GM19467 (cell line): ENCODE measurements around the gene FRRS1.

Experiments used
- ATAC-seq: cut with Tn5 transposase; IDR thresholded peaks from one replicate; pipeline ENCODE4 v1.9.1; 2021; ENCODE audit warnings: mild to moderate bottlenecking, moderate library complexity; ENCODE audit not compliant: unreplicated experiment

The FRRS1 gene

GRCh38 chr1:99685516-99686180 lies 80.8 kb downstream of the FRRS1 start:
- ATAC-seq: peak; percentile 88

- no peak for ATAC-seq
Observed at GRCh38 chr1:99682291-99682751, 84.1 kb downstream of the FRRS1 start.

DNA sequence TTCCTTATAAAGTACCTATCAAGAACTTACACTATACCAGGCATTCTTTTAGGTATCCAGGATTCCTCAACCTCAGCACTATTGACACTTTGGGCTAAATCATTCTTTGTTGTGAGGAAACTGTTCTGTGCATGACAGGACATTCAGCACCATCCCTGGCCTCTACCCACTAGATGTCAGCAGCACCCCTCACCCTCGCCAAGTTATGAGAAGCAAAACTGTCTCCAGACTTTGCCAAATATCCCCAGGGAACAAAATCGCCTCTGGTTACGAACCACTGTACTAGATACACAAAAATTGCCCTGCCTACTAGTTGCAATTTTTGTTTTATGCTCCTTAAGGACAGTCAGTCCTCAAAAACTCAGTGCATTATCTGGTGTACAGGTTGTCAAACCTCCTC lies 84.9 kb downstream of the FRRS1 start:
- no peak for ATAC-seq

DNA sequence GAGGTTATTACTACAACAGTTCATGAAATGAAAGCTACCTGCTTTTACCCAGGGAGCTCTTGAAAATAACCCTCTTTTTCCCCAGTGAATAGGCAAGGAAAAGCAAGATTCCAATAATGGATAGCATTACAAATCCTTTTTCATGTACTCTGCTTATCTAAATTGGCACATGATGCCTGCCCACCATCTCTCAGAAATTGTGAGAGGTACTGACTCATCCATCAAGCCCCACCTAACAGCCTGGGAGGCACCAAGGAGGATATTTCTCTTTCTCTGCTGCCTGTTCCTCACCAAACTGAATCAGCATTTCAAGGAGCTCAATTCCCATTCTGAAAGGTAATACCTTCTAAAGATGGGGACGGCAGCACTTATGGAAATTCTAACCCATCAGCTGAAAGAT lies 86.2 kb downstream of the FRRS1 start:
- ATAC-seq: no peak

DNA sequence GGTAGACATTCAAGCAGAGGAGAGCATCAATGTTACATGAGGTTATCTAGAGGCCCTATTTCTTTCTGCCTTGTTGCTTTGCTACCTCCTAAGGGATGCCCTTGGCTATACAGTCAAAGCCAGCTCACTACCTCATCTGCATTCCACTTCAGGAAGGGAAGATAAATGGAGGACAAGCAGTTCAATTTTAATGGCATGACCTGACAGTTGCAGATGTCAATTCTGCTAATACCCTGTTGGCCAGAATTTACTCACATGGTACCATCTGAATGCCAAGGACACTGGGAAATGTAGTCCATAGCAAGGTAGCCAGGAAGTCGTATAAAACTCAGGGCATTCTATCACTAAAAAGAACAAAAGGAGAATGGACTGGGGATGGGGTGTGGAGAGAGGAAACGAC lies 89.0 kb downstream of the FRRS1 start:
- ATAC-seq: no peak

DNA sequence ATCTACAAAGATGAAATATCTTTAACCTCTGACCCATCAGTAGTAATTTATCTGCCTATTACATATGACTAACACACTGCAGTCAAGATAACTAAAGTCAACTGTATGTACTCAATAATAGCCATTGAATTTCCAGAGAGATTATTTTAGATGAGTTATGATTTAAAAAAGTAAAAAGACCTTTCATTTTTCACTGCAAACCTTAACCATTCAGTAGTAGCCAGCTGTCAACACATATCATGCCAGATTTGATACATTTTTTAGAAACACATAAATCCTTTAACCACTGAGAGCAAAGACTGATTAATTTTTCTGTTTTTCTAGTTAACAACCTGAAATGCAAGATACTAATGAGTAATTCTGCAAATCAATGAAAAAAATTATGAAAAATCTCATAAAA lies 89.6 kb downstream of the FRRS1 start:
- ATAC-seq: no peak

DNA sequence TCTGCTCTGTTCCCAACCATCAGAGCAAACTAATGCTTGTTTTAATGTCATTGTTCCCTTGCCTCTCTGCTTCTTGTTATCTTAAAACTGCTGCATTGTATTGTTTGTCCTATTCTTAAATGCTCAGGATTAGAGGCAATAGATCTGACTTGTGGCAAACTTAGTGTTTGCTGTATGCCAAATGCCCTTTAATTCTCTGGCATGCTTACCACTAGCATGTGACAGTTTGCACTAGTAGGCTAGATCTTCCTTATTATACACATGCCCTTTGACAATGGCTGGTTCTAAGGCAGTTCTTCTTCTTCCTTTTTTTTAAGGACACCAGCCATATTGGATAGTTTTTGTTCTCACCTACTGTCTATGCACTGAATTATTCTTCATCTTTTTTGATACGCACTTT lies 90.4 kb downstream of the FRRS1 start:
- no peak for ATAC-seq

- no peak for ATAC-seq
Observed at GRCh38 chr1:99675292-99675691, 91.1 kb downstream of the FRRS1 start.

DNA sequence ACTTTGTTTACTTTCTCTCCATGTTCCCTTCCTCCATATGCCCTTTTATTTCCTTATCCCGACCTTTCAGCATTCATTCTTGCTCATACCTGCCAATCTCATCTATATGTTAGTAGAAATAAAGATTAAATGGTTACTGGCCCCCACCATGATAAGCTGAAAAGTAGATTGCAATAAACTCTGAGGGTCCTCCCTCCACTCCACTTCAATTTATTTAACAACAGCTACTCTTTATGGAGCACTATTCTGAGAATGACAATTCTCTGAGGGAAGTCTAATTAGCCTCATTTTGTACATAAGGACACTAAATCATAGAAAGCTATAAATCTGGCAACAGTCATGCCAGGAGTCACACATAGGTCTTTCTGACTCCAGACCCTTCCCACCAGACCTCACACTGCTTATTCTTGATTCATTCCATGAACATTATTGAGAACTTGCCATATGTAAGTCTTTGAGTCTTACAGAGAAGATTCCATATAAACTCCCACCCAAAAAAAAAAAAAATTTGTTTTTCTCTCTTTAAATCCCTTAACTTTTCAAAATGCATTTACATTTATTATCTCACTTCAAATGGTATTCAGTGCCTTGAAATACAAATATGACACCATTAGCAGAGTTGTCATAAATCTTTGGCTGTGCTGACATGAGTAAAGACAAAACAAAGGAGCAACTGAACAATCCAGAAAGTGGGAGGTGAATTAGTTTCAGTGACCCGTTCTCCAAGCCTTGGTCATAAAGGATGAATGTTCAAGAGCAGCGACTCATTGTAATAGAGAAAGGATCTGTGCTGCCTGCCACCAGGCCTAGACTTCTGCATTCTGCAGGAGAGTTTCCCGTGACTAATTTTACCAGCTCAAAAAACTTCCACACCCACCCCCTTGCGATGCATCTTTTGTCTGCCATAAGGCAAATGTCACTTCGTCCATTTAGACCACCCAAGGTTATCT lies 92.0 kb downstream of the FRRS1 start:
- ATAC-seq: no peak

- no peak for ATAC-seq
Observed at GRCh38 chr1:99673315-99673714, 93.1 kb downstream of the FRRS1 start.

DNA sequence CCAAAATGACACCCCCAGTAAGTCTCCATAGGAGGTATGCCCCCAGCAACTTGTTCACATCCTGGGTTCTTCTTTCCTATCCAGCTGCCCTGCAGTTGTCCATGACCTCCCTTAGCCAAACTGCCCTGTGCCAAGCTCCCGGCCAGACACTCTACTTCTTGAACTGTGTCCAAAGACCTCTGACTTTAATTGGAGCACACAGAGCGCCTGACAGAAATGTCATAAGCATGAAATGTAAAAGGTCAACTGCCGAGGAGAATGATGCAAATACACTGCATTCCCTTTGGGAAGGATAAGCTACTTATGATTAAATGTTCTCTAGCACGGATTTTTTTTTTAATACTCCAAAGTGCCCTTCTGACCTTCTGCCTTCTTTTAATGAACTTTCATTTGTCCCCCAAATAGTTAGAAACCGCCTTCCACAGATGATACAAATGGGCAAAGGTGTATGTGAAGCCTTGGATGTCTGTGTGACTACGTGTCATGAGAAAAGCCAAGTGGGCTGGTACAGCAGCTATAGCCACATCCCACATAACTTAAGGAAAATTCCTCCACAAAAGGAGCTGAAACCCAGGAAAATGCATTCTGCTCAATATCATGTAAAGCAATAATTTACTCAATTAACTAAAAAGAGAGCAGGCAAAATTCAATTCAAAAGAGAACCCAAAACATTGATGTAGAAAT lies 93.8 kb downstream of the FRRS1 start:
- ATAC-seq: no peak

GRCh38 chr1:99672038-99672437 lies 94.4 kb downstream of the FRRS1 start:
- no peak for ATAC-seq

GRCh38 chr1:99670583-99670982 lies 95.9 kb downstream of the FRRS1 start:
- no peak for ATAC-seq

DNA sequence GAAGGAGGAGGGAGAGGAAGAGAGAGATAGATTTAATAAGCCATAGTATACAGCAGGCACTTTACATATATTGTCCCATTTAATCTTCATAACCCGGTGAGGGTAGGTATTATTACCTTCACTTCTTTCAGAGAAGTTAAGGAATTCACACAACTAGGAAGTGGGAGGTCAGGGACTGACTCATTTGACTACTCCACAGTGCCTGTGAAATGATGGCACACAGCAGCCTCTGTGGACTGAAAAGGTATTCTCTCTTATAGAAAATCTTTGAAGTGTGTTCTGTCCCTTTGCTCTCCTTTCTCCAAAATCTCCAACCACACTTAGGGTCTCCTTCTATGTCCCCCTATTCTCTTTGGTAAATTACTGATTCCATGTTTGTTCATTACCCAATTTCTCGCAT lies 96.6 kb downstream of the FRRS1 start:
- no peak for ATAC-seq

DNA sequence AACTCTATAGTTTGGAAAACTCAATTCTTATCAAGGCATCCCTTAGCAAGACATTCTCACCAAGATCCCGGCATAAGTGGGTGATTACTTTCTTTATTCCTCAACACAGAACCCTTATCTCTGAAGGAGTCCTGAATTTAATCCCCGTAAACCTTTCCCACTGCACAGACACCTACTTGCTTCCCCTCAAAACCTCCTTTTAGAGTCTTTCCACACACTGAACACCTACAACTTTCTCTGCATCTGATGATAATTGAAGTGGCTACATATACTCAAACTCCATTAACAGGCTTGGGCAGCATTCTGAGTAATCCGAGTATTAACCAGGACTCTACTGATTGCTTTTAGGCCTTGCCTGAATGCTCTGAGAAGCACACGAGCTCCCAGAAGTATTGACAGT lies 97.1 kb downstream of the FRRS1 start:
- no peak for ATAC-seq

DNA sequence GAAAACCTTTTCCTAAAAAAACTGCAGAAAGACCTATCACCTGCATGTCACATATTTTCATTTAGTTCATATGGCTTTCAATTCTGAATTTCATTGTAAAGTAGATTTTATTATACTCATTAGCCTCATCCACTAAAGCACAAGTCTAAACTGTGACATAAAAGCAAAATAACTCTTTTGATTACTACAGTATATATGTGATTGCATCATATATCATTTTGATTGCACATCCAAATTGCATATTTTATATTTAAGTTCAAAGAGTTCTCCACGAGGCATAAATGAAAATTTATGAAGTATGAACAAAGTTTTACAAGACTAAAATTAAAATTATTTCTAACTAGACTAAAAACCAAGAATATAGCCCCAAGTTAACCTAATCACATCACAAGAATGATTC lies 101.2 kb downstream of the FRRS1 start:
- no peak for ATAC-seq

- ATAC-seq: no peak
Observed at GRCh38 chr1:99663501-99663900, 102.9 kb downstream of the FRRS1 start.

- ATAC-seq: no peak
Observed at GRCh38 chr1:99662539-99663080, 103.8 kb downstream of the FRRS1 start.

DNA sequence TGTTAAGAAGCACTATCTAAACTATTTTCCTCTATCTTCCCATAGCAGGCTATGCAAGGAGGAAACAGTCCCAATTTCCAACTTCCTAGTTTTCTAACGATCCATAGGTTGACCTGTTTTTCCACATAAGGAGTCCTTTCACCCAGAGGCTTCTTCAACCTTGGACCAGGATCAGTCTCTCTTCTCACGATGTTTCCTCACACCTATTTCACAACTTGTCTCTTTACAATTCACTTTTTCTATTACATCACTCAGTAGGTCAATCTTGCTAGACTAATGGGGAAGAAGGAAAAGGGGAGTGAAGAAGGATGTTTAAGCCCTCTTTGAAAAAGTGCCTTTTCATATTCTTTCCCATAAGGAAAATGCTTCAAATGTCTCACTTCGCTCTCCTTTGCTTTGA lies 104.7 kb downstream of the FRRS1 start:
- no peak for ATAC-seq

- no peak for ATAC-seq
Observed at GRCh38 chr1:99660496-99660895, 105.9 kb downstream of the FRRS1 start.

DNA sequence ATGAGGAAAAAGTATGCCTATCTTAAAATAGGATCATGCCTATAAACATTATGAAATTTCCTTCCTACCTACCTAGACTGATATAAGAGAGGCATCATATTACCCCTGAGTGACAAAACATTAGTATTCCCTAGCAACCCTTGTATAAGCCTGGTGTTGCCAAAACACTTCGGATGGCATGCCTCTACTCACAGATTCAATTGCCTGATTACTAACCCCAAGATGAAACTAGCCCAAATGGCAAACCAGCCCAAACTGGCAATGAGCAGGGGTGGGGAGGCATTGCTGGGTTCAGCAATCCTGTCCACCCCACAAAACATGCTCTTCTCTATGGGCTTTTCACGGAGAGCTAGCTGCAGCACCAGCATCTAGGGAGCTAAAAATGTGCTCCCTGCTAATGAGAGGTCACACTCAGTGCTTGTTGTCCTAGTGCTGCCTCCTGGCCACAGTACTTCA lies 106.7 kb downstream of the FRRS1 start:
- ATAC-seq: no peak
